Measurements from ENCODE around the gene GLP2R. TPM values are rescaled to one million over a fixed set of nuclear protein-coding genes. Genes with fewer than 3 reads are reported as not detected.

Gene GLP2R
- total RNA-seq, 4 donors from 2014 or later, result 7.2 to 17.2 (median 12.2) TPM

- TF ChIP-seq POLR2A (IDR thresholded peaks at IDR 0.05), result no peak
- TF ChIP-seq POLR2AphosphoS5 (IDR thresholded peaks at IDR 0.05), result no peak
- TF ChIP-seq CTCF (IDR thresholded peaks at IDR 0.05), result no peak
- TF ChIP-seq EP300 (IDR thresholded peaks at IDR 0.05; ENCODE audit: low read depth), result no peak
- H3K36me3 ChIP-seq, result no peaks in the 10 kb centered on the region
- 29 to 63% methylated on average over 1 to 3 of the region's 3 CpGs for WGBS, 2 donors (ENCODE audit: low coverage in 1 of 2)
- no peaks in the 10 kb centered on the region for H3K4me1 ChIP-seq
- no peaks in the 10 kb centered on the region for H3K27me3 ChIP-seq
- DNase-seq, result no peak
- no peak overlapping the region for H3K4me3 ChIP-seq
- no peaks in the 10 kb centered on the region for H3K9me3 ChIP-seq
- H3K27ac ChIP-seq, result no peak overlapping the region
- intact Hi-C loops (cut with DNase I; ENCODE audit: low total_unique reads) (no loop called here), in situ Hi-C loops (cut with MboI; ENCODE audit: low pct_ligation_motif_present in 1 of 4, low pct_unique_long_range_greater_than_20kb in 1 of 4, low sequenced_read_pairs in 3 of 4) (no loop called here)
Measured at GRCh38 chr17:9868552-9868951, 42.8 kb downstream of the GLP2R start.

DNA sequence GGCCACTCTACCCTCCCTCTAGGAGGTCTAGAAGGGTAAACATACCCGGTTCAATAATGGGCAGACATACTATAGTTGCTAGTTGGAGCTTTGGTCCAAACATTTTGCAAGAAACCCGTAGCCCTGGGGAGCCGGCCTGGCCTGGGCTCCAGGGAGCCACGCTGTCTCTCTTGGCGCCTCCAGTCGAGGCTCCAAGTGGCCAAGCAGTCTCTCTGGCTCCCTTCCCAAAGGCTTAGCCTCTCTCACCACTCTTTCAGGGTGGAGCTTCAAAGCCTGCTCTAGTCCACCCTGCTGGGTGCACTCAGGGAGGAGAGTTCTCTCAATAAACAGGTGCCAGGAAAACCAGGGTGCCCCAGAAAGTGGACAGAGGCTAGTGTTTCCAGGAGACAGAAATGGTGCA, 47.1 kb downstream of the GLP2R start:
- Histone ChIP-seq H3K4me1 (peaks cover 0 to 13% (median 1%) of the 10 kb centered on the region in 4 donors), H3K27me3 (no peaks in the 10 kb centered on the region), H3K9me3 (no peaks in the 10 kb centered on the region), H3K27ac (no peak overlapping the region), H3K4me3 (no peak overlapping the region), H3K36me3 (no peaks in the 10 kb centered on the region)
- TF ChIP-seq EP300 (IDR thresholded peaks at IDR 0.05; ENCODE audit: low read depth) (no peak), POLR2AphosphoS5 (IDR thresholded peaks at IDR 0.05) (no peak), POLR2A (IDR thresholded peaks at IDR 0.05) (no peak), CTCF (IDR thresholded peaks at IDR 0.05) (no peak)
- intact Hi-C loops (cut with DNase I; ENCODE audit: low total_unique reads) (no loop called here), in situ Hi-C loops (cut with MboI; ENCODE audit: low pct_ligation_motif_present in 1 of 4, low pct_unique_long_range_greater_than_20kb in 1 of 4, low sequenced_read_pairs in 3 of 4) (no loop called here)
- no peak for DNase-seq
- 62% methylated on average over 6 of the region's 6 CpGs; no CpG with 5 or more reads in 1 of the 2 donors for WGBS, 2 donors (ENCODE audit: low coverage in 1 of 2)

- no peaks in the 10 kb centered on the region for H3K27me3 ChIP-seq
- in situ Hi-C loops (cut with MboI; ENCODE audit: low pct_ligation_motif_present in 1 of 4, low pct_unique_long_range_greater_than_20kb in 1 of 4, low sequenced_read_pairs in 3 of 4) (loop anchor here in 1 of 4 donors (25.0 kb wide), 1 partner anchor 137 kb away; no protein-coding TSS in a partner anchor), intact Hi-C loops (cut with DNase I; ENCODE audit: low total_unique reads) (no loop called here)
- DNase-seq, result no peak
- no peaks in the 10 kb centered on the region for H3K36me3 ChIP-seq
- peak overlapping the region in 3 of 4 donors; percentile 19 to 58 (median 49) for H3K27ac ChIP-seq
- TF ChIP-seq POLR2A (IDR thresholded peaks at IDR 0.05), result no peak
- no peak for TF ChIP-seq CTCF (IDR thresholded peaks at IDR 0.05)
- no peak for TF ChIP-seq EP300 (IDR thresholded peaks at IDR 0.05; ENCODE audit: low read depth)
- no peak for TF ChIP-seq POLR2AphosphoS5 (IDR thresholded peaks at IDR 0.05)
- H3K4me3 ChIP-seq, result no peak overlapping the region
- H3K4me1 ChIP-seq, result peaks cover 0 to 13% (median 1%) of the 10 kb centered on the region in 4 donors
- 90 to 100% methylated on average over 1 to 3 of the region's 3 CpGs for WGBS, 2 donors (ENCODE audit: low coverage in 1 of 2)
- H3K9me3 ChIP-seq, result no peaks in the 10 kb centered on the region
Measured at GRCh38 chr17:9874722-9875121, 49.0 kb downstream of the GLP2R start.

DNA sequence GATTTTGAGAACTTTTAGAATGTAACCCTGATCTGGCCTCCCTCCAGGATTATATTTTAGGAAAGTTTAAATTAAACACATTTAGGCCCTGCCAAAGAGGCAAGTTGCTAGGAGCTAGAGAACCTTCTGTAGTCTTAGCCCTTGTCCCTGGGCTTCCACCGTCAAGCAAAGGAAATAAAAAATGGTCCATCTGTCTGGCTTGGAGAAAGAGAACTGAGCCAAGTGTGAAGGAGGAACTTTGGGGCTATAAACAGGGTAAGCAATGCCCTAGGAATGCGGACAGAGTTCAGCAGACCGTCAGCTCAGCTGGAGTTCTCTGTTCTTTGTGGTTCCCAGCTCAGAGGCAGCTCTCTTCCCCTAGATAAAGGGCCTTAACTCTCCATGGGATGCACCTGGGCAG, 49.7 kb downstream of the GLP2R start:
- TF ChIP-seq POLR2A (IDR thresholded peaks at IDR 0.05), result no peak
- peak in 1 of 3 donors; percentile 37 for TF ChIP-seq POLR2AphosphoS5 (IDR thresholded peaks at IDR 0.05)
- no peak for TF ChIP-seq CTCF (IDR thresholded peaks at IDR 0.05)
- no peak for TF ChIP-seq EP300 (IDR thresholded peaks at IDR 0.05; ENCODE audit: low read depth)
- Histone ChIP-seq H3K27ac (peak overlapping the region; percentile 19 to 58 (median 41)), H3K27me3 (no peaks in the 10 kb centered on the region), H3K4me3 (no peak overlapping the region), H3K36me3 (no peaks in the 10 kb centered on the region), H3K9me3 (no peaks in the 10 kb centered on the region), H3K4me1 (peaks cover 0 to 13% (median 1%) of the 10 kb centered on the region in 4 donors)
- in situ Hi-C loops (cut with MboI; ENCODE audit: low pct_ligation_motif_present in 1 of 4, low pct_unique_long_range_greater_than_20kb in 1 of 4, low sequenced_read_pairs in 3 of 4) (loop anchor here in 1 of 4 donors (25.0 kb wide), 1 partner anchor 138 kb away; no protein-coding TSS in a partner anchor), intact Hi-C loops (cut with DNase I; ENCODE audit: low total_unique reads) (no loop called here)
- 0 to 19% methylated on average over 1 to 3 of the region's 3 CpGs for WGBS, 2 donors (ENCODE audit: low coverage in 1 of 2)
- DNase-seq, result no peak
